GM23338 (cell line): ENCODE data around the gene GARIN1A. TPM values are rescaled to one million over a fixed set of nuclear protein-coding genes. Genes with fewer than 3 reads are reported as not detected.

Source experiments
- ATAC-seq: fragments of 200-7000 bp; cut with Tn5 transposase; 3 replicates; pipeline ENCODE4 v1.9.1; 2020
- DNase-seq: peaks from one replicate; pipeline ENCODE4 v3.0.0-alpha.2; 2015; ENCODE audit warnings: low spot score
- H2AFZ ChIP-seq: fragments of 200-600 bp; sonication (generic); 2 replicates; pipeline ENCODE4 v1.8.0; 2016; ENCODE audit warnings: antibody characterized with exemption, mild to moderate bottlenecking, moderate library complexity
- H3F3A ChIP-seq: fragments of 200-600 bp; sonication (generic); replicated peaks from 2 replicates; pipeline ENCODE4 v1.8.0; 2017; ENCODE audit warnings: antibody characterized with exemption, mixed run types, low read depth
- H3K27ac ChIP-seq: fragments of 200-600 bp; sonication (generic); 2 replicates; pipeline ENCODE4 v1.6.1; 2016; ENCODE audit warnings: low read depth
- H3K27me3 ChIP-seq: fragments of 200-600 bp; sonication (generic); 2 replicates; pipeline ENCODE4 v1.8.0; 2016; ENCODE audit warnings: mild to moderate bottlenecking, mixed run types, moderate library complexity; ENCODE audit not compliant: insufficient read depth
- H3K36me3 ChIP-seq: fragments of 200-600 bp; sonication (generic); 2 replicates; pipeline ENCODE4 v1.8.0; 2016; ENCODE audit warnings: mild to moderate bottlenecking; ENCODE audit not compliant: insufficient read depth
- H3K4me1 ChIP-seq: fragments of 200-600 bp; sonication (generic); 2 replicates; pipeline ENCODE4 v1.8.0; 2016; ENCODE audit warnings: mild to moderate bottlenecking, moderate library complexity; ENCODE audit not compliant: insufficient read depth
- H3K4me2 ChIP-seq: fragments of 200-600 bp; sonication (generic); 2 replicates; pipeline ENCODE4 v1.7.1; 2017; ENCODE audit warnings: mixed run types
- H3K4me3 ChIP-seq: fragments of 200-600 bp; sonication (generic); 2 replicates; pipeline ENCODE4 v1.6.1; 2016; ENCODE audit warnings: mixed run types
- H3K79me2 ChIP-seq: fragments of 200-600 bp; sonication (generic); replicated peaks from 2 replicates; pipeline ENCODE4 v1.8.0; 2017; ENCODE audit warnings: mild to moderate bottlenecking; ENCODE audit not compliant: insufficient read depth
- H3K9me2 ChIP-seq: fragments of 200-600 bp; sonication (generic); 2 replicates; pipeline ENCODE4 v1.8.0; 2017; ENCODE audit not compliant: insufficient read depth
- H4K20me1 ChIP-seq: fragments of 200-600 bp; sonication (generic); replicated peaks from 2 replicates; pipeline ENCODE4 v1.8.0; 2017; ENCODE audit warnings: mild to moderate bottlenecking; ENCODE audit not compliant: insufficient read depth
- H3K27ac Mint-ChIP-seq: 2 replicates; pipeline ENCODE4 v1.8.0; 2020; ENCODE audit warnings: inconsistent platforms, mild to moderate bottlenecking, moderate library complexity, mixed read lengths
- H3K27me3 Mint-ChIP-seq: 3 replicates; pipeline ENCODE4 v1.8.0; 2022; ENCODE audit warnings: low read depth, mild to moderate bottlenecking, moderate library complexity, mixed read lengths, inconsistent platforms; ENCODE audit not compliant: insufficient read depth, poor library complexity
- H3K36me3 Mint-ChIP-seq: 3 replicates; pipeline ENCODE4 v1.8.0; 2021; ENCODE audit warnings: low read depth, mild to moderate bottlenecking, inconsistent platforms, moderate library complexity, mixed read lengths
- H3K4me1 Mint-ChIP-seq: 3 replicates; pipeline ENCODE4 v1.8.0; 2020; ENCODE audit warnings: mild to moderate bottlenecking, inconsistent platforms, mixed read lengths
- H3K4me3 Mint-ChIP-seq: 3 replicates; pipeline ENCODE4 v1.8.0; 2021; ENCODE audit warnings: moderate library complexity, mild to moderate bottlenecking, inconsistent platforms, mixed read lengths
- H3K9me3 Mint-ChIP-seq: 3 replicates; pipeline ENCODE4 v1.8.0; 2020; ENCODE audit warnings: moderate library complexity, mild to moderate bottlenecking, inconsistent platforms, mixed read lengths
- NANOG ChIP-seq: IDR thresholded peaks from 2 replicates; pipeline ENCODE4 v1.6.1; 2016; ENCODE audit warnings: antibody characterized with exemption, borderline replicate concordance
- POLR2AphosphoS5 ChIP-seq: IDR thresholded peaks from 2 replicates; pipeline ENCODE4 v1.6.1; 2016; ENCODE audit warnings: antibody characterized with exemption, low read depth
- ZNF114 ChIP-seq: fragments of 250-450 bp; sonication (Bioruptor Pico); IDR thresholded peaks from 2 replicates; pipeline ENCODE4 v1.5.0; 2020; ENCODE audit warnings: mild to moderate bottlenecking, moderate library complexity
- ZNF331 ChIP-seq: fragments of 250-450 bp; sonication (Bioruptor Pico); IDR thresholded peaks from 2 replicates; pipeline ENCODE4 v1.5.0; 2020; ENCODE audit warnings: low read depth, mild to moderate bottlenecking, moderate library complexity
- polyA plus RNA-seq: library from polyadenylated mRNA; unstranded; fragments of >200 nt; fragmentation: Nextera tagmentation; extraction: Ambion mirVana; gene quantifications from 2 replicates; pipeline ENCODE4 v1.2.1, GENCODE V29; 2016
- total RNA-seq: library from RNA; depleted of rRNA; stranded (reverse); fragments of >200 nt; shearing (Covaris generic); gene quantifications from 2 replicates; pipeline ENCODE4 v1.2.3, GENCODE V29; 2014
- TF ChIP-seq, protein P1 (sequence below): fragments of 250-450 bp; sonication (Bioruptor Pico); IDR thresholded peaks from 2 replicates; pipeline ENCODE4 v1.5.0; 2020; ENCODE audit warnings: mild to moderate bottlenecking, moderate library complexity
- TF ChIP-seq, protein P2 (sequence below), 2 experiments: fragments of 200-600 bp in 1 of 2; sonication (generic) in 1 of 2; conservative IDR thresholded peaks; 2 replicates each; pipeline versions ENCODE4 v1.5.1 to v1.6.1; 2016 to 2017; ENCODE audit warnings: antibody characterized with exemption in 2 of 2, low read depth in 2 of 2, mild to moderate bottlenecking in 2 of 2, moderate library complexity in 1 of 2

GARIN1A gene
- total and polyA plus RNA-seq, 2 experiments from 2014 or later, result 0.10 TPM; not detected in 1

DNA sequence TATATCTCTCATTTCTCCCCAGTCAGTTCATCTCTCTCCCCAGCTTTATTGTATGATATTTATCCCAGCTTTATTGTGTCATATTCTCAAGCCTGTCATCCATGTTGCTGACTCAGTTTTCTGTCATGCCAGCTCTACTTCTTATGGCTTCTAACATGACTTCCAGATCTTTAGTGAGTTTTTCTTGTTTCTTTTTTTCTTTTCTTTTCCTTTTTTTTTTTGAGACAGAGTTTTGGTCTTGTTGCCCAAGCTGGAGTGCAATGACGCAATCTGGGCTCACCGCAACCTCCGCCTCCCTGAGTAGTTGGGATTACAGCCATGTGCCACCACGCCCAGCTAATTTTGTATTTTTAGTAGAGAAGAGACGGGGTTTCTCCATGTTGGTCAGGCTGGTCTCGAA lies 38.4 kb downstream of the GARIN1A start (continued):
- TF ChIP-seq, protein P1, sequence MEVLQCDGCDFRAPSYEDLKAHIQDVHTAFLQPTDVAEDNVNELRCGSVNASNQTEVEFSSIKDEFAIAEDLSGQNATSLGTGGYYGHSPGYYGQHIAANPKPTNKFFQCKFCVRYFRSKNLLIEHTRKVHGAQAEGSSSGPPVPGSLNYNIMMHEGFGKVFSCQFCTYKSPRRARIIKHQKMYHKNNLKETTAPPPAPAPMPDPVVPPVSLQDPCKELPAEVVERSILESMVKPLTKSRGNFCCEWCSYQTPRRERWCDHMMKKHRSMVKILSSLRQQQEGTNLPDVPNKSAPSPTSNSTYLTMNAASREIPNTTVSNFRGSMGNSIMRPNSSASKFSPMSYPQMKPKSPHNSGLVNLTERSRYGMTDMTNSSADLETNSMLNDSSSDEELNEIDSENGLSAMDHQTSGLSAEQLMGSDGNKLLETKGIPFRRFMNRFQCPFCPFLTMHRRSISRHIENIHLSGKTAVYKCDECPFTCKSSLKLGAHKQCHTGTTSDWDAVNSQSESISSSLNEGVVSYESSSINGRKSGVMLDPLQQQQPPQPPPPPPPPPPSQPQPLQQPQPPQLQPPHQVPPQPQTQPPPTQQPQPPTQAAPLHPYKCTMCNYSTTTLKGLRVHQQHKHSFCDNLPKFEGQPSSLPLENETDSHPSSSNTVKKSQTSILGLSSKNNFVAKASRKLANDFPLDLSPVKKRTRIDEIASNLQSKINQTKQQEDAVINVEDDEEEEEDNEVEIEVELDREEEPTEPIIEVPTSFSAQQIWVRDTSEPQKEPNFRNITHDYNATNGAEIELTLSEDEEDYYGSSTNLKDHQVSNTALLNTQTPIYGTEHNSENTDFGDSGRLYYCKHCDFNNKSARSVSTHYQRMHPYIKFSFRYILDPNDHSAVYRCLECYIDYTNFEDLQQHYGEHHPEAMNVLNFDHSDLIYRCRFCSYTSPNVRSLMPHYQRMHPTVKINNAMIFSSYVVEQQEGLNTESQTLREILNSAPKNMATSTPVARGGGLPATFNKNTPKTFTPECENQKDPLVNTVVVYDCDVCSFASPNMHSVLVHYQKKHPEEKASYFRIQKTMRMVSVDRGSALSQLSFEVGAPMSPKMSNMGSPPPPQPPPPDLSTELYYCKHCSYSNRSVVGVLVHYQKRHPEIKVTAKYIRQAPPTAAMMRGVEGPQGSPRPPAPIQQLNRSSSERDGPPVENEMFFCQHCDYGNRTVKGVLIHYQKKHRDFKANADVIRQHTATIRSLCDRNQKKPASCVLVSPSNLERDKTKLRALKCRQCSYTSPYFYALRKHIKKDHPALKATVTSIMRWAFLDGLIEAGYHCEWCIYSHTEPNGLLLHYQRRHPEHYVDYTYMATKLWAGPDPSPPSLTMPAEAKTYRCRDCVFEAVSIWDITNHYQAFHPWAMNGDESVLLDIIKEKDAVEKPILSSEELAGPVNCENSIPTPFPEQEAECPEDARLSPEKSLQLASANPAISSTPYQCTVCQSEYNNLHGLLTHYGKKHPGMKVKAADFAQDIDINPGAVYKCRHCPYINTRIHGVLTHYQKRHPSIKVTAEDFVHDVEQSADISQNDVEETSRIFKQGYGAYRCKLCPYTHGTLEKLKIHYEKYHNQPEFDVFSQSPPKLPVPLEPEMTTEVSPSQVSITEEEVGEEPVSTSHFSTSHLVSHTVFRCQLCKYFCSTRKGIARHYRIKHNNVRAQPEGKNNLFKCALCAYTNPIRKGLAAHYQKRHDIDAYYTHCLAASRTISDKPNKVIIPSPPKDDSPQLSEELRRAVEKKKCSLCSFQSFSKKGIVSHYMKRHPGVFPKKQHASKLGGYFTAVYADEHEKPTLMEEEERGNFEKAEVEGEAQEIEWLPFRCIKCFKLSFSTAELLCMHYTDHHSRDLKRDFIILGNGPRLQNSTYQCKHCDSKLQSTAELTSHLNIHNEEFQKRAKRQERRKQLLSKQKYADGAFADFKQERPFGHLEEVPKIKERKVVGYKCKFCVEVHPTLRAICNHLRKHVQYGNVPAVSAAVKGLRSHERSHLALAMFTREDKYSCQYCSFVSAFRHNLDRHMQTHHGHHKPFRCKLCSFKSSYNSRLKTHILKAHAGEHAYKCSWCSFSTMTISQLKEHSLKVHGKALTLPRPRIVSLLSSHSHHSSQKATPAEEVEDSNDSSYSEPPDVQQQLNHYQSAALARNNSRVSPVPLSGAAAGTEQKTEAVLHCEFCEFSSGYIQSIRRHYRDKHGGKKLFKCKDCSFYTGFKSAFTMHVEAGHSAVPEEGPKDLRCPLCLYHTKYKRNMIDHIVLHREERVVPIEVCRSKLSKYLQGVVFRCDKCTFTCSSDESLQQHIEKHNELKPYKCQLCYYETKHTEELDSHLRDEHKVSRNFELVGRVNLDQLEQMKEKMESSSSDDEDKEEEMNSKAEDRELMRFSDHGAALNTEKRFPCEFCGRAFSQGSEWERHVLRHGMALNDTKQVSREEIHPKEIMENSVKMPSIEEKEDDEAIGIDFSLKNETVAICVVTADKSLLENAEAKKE (CRISPR knock-in tag), result no peak
- TF ChIP-seq POLR2AphosphoS5 (no peak), ZNF331 (CRISPR knock-in tag) (no peak), ZNF114 (CRISPR knock-in tag) (no peak), NANOG (no peak)

DNA sequence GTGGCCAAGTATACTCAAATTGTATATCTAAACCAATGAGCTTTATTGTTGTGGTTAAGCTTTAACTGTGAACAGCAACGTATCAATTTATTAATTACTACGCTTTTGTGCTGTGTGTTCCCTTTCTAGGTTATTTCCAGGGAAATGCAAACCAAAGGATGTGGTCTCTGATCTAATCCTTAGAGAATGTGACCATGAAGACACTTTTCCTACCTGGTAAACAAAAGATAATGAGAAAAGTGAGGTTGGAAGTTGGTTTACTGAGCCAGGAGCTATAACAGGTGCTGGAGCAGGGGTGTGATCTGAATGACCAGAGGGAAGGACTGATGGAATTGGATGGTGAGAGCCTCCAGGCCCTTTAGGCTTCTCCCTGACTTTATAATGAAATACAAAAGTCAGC lies 41.7 kb downstream of the GARIN1A start:
- Histone ChIP-seq H2AFZ (no peak overlapping the region), H4K20me1 (no peaks in the 10 kb centered on the region), H3K27ac (no peak overlapping the region), H3K4me2 (no peak overlapping the region), H3F3A (no peaks in the 10 kb centered on the region), H3K4me1 (0 out of 2 replicates have a peak, but pooled peaks cover under 1% of the 10 kb centered on the region), H3K36me3 (no peaks in the 10 kb centered on the region), H3K27me3 (no peaks in the 10 kb centered on the region), H3K79me2 (no peaks in the 10 kb centered on the region), H3K9me2 (no peaks in the 10 kb centered on the region), H3K4me3 (no peak overlapping the region)
- DNase-seq, result no peak
- Mint-ChIP-seq H3K4me3 (no peak overlapping the region), H3K27ac (no peak overlapping the region), H3K9me3 (no peaks in the 10 kb centered on the region), H3K4me1 (peaks cover 4% of the 10 kb centered on the region), H3K36me3 (no peaks in the 10 kb centered on the region), H3K27me3 (peaks cover 5% of the 10 kb centered on the region)
- no peak for ATAC-seq
- TF ChIP-seq, protein P2, sequence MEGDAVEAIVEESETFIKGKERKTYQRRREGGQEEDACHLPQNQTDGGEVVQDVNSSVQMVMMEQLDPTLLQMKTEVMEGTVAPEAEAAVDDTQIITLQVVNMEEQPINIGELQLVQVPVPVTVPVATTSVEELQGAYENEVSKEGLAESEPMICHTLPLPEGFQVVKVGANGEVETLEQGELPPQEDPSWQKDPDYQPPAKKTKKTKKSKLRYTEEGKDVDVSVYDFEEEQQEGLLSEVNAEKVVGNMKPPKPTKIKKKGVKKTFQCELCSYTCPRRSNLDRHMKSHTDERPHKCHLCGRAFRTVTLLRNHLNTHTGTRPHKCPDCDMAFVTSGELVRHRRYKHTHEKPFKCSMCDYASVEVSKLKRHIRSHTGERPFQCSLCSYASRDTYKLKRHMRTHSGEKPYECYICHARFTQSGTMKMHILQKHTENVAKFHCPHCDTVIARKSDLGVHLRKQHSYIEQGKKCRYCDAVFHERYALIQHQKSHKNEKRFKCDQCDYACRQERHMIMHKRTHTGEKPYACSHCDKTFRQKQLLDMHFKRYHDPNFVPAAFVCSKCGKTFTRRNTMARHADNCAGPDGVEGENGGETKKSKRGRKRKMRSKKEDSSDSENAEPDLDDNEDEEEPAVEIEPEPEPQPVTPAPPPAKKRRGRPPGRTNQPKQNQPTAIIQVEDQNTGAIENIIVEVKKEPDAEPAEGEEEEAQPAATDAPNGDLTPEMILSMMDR (conservative IDR thresholded peaks at IDR 0.05; ENCODE audit: low read depth in 2 of 2), result no peak
